ENCODE results near the gene GAPVD1. TPM values are rescaled to one million over a fixed set of nuclear protein-coding genes. Genes with fewer than 3 reads are reported as not detected.

GAPVD1 gene
- total and polyA plus RNA-seq, 10 of the 15 experiments (the other 5 are each of a cell fraction or from before 2014, with no cell fraction given): 4.3 to 36.6 (median 25.9) TPM

DNA sequence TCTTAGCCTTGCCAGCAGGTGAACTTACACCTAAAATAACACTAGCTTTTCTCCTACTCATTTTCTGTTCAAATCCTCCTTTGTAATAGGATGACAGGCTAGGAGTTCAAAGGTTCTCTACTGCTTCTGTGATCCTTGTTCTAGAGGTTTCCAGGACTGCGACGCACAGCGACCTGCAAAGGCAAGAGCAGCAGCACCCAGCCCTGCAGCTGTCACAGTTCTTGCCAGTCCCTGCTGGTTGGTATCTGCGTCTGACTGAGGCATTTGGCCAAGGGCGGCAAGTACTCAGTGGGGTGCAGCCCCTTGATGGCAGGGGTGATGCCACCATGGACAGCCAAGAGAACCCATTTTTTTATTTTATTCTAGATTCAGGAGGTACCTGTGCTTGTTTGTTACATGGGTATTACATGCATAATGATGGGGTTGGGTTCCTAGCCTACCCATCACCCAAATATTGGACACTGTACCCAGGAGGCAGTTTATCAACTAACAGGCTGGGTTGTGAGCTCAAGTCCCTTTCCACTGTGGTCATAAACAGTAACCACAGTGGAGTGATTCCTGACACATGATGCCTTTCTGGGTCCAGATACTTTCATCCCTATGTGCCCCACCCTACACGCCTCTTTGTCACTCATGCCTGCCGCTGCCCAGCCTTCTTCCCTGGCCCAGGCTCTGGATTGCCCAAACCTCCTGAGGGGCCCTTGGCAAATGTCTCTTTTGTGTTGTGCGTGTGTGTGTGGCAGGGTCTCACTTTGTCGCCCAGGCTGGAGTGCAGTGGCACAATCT, 111.0 kb downstream of the GAPVD1 start (continued):
- TF ChIP-seq, protein P1, sequence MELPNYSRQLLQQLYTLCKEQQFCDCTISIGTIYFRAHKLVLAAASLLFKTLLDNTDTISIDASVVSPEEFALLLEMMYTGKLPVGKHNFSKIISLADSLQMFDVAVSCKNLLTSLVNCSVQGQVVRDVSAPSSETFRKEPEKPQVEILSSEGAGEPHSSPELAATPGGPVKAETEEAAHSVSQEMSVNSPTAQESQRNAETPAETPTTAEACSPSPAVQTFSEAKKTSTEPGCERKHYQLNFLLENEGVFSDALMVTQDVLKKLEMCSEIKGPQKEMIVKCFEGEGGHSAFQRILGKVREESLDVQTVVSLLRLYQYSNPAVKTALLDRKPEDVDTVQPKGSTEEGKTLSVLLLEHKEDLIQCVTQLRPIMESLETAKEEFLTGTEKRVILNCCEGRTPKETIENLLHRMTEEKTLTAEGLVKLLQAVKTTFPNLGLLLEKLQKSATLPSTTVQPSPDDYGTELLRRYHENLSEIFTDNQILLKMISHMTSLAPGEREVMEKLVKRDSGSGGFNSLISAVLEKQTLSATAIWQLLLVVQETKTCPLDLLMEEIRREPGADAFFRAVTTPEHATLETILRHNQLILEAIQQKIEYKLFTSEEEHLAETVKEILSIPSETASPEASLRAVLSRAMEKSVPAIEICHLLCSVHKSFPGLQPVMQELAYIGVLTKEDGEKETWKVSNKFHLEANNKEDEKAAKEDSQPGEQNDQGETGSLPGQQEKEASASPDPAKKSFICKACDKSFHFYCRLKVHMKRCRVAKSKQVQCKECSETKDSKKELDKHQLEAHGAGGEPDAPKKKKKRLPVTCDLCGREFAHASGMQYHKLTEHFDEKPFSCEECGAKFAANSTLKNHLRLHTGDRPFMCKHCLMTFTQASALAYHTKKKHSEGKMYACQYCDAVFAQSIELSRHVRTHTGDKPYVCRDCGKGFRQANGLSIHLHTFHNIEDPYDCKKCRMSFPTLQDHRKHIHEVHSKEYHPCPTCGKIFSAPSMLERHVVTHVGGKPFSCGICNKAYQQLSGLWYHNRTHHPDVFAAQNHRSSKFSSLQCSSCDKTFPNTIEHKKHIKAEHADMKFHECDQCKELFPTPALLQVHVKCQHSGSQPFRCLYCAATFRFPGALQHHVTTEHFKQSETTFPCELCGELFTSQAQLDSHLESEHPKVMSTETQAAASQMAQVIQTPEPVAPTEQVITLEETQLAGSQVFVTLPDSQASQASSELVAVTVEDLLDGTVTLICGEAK (IDR thresholded peaks at IDR 0.05; ENCODE audit: borderline replicate concordance): no peak
- TF ChIP-seq, protein P2, sequence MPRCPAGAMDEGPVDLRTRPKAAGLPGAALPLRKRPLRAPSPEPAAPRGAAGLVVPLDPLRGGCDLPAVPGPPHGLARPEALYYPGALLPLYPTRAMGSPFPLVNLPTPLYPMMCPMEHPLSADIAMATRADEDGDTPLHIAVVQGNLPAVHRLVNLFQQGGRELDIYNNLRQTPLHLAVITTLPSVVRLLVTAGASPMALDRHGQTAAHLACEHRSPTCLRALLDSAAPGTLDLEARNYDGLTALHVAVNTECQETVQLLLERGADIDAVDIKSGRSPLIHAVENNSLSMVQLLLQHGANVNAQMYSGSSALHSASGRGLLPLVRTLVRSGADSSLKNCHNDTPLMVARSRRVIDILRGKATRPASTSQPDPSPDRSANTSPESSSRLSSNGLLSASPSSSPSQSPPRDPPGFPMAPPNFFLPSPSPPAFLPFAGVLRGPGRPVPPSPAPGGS (IDR thresholded peaks at IDR 0.05; ENCODE audit: borderline replicate concordance, insufficient read depth, low read depth, low read length, poor library complexity, severe bottlenecking): no peak

Measured in GM12878 (cell line).